Right lobe of liver (tissue), 6 donors: Measurements from ENCODE around the gene EMILIN3. TPM values are rescaled to one million over a fixed set of nuclear protein-coding genes. Genes with fewer than 3 reads are reported as not detected.

Source experiments
- ATAC-seq, 4 donors: fragments of 200-7000 bp; cut with Tn5 transposase; one replicate each; pipeline ENCODE4 v1.9.1; 2020; ENCODE audit warnings: mild to moderate bottlenecking in 4 of 4, moderate library complexity in 4 of 4
- DNase-seq, 3 donors: peaks; one replicate each; pipeline ENCODE4 v3.0.0-alpha.2; 2020
- H3K27ac ChIP-seq, 3 donors: fragments of 200-600 bp; one replicate each; pipeline ENCODE4 v1.8.0; 2022
- H3K27me3 ChIP-seq, 2 donors: fragments of 200-600 bp; one replicate each; pipeline ENCODE4 v1.8.0; 2022
- H3K36me3 ChIP-seq, 4 donors: fragments of 200-600 bp; sonication (generic) in 1 of 4; one replicate each; pipeline versions ENCODE4 v1.5.1 to v1.8.0; 2017 to 2022; ENCODE audit warnings: control low read depth in 1 of 4
- H3K4me1 ChIP-seq, 4 donors: fragments of 200-600 bp; sonication (generic) in 1 of 4; one replicate each; pipeline versions ENCODE4 v1.5.1 to v1.8.0; 2017 to 2022; ENCODE audit warnings: control low read depth in 1 of 4
- H3K4me3 ChIP-seq, 3 donors: fragments of 200-600 bp; one replicate each; pipeline ENCODE4 v1.8.0; 2022
- H3K9me3 ChIP-seq, 4 donors: fragments of 200-600 bp; sonication (generic) in 1 of 4; one replicate each; pipeline versions ENCODE4 v1.5.1 to v1.8.0; 2017 to 2022; ENCODE audit warnings: control low read depth in 1 of 4
- CTCF ChIP-seq, 4 donors: fragments of 200-600 bp in 3 of 4; fragments of 450-650 bp in 1 of 4; IDR thresholded peaks; one replicate each; pipeline versions ENCODE4 v1.5.1 to v1.8.0; 2016 to 2022; ENCODE audit warnings: antibody characterized with exemption in 4 of 4, mild to moderate bottlenecking in 2 of 4
- POLR2A ChIP-seq: fragments of 450-650 bp; IDR thresholded peaks from one replicate; pipeline ENCODE4 v1.6.1; 2017; ENCODE audit warnings: antibody characterized with exemption, mild to moderate bottlenecking
- WGBS: methylation state at CpG from one replicate; pipeline ENCODE4 v1.1.6; 2018; ENCODE audit warnings: low coverage, low lambda C conversion rate; ENCODE audit not compliant: insufficient coverage; ENCODE audit errors: missing lambda C conversion rate; 5-methylcytosine and 5-hydroxymethylcytosine counted together
- intact Hi-C, 2 donors: fragments of 100-400 bp; cut with DNase I; formaldehyde crosslinking; loops; one replicate each; pipeline versions ENCODE4 v1.11.2 to v1.14.1; 2022
- total RNA-seq, 6 experiments: library from RNA; depleted of rRNA in 2 of 6; stranded (reverse); fragments of >200 nt in 2 of 6; fragmentation: NEBNext Ultra II Directional in 3 of 6; extraction: Animal tissue kit (Norgen Biotek cat#: 25700) in 3 of 6; gene quantifications; one replicate each; pipeline versions ENCODE4 v1.1.0 to v1.2.4, GENCODE V29; 2016 to 2023
- donor health status: DM: no; HTN: yes; CAD: no.
- donor health status: DM: no; HTN: no; CAD: no.
- donor health status: DM: no; HTN: no; CAD: no.
- donor health status: DM: no; HTN: yes; CAD: no.
- donor health status: DM: no; HTN: yes; CAD: no.

The EMILIN3 gene
- total RNA-seq, 6 experiments from 2014 or later = 0.07 to 0.09 (median 0.07) TPM; not detected in 3

GRCh38 chr20:41330941-41331340 lies 35.7 kb downstream of the EMILIN3 start:
- no peaks in the 10 kb centered on the region for H3K36me3 ChIP-seq
- no peaks in the 10 kb centered on the region for H3K27me3 ChIP-seq
- H3K27ac ChIP-seq = no peak overlapping the region
- DNase-seq (no peak), ATAC-seq (no peak)
- no peaks in the 10 kb centered on the region for H3K4me1 ChIP-seq
- TF ChIP-seq POLR2A (no peak), CTCF (IDR thresholded peaks at IDR 0.05) (no peak)
- intact Hi-C loops = no loop called here
- H3K4me3 ChIP-seq = no peak overlapping the region
- 89% methylated on average over 1 of the region's 1 CpG for WGBS
- H3K9me3 ChIP-seq = no peaks in the 10 kb centered on the region

GRCh38 chr20:41330343-41330720 lies 36.3 kb downstream of the EMILIN3 start:
- H3K27ac ChIP-seq = no peak overlapping the region

GRCh38 chr20:41329435-41330342 lies 36.9 kb downstream of the EMILIN3 start:
- DNase-seq = peak in 2 of 3 donors; percentile 60 to 62
- H3K4me3 ChIP-seq = no peak overlapping the region

More at GRCh38 chr20:41330343-41330720, 36.3 kb downstream of the EMILIN3 start:
- ATAC-seq (no peak), DNase-seq (no peak)
- H3K36me3 ChIP-seq = no peaks in the 10 kb centered on the region
- H3K4me1 ChIP-seq = no peaks in the 10 kb centered on the region
- 100% methylated on average over 4 of the region's 5 CpGs for WGBS
- no peaks in the 10 kb centered on the region for H3K27me3 ChIP-seq
- intact Hi-C loops = no loop called here
- TF ChIP-seq CTCF (IDR thresholded peaks at IDR 0.05) (no peak), POLR2A (no peak)
- no peak overlapping the region for H3K4me3 ChIP-seq
- H3K9me3 ChIP-seq = no peaks in the 10 kb centered on the region

GRCh38 chr20:41327178-41327577 lies 39.4 kb downstream of the EMILIN3 start:
- DNase-seq (no peak), ATAC-seq (no peak)
- no peaks in the 10 kb centered on the region for H3K9me3 ChIP-seq
- TF ChIP-seq POLR2A = no peak
- TF ChIP-seq CTCF (IDR thresholded peaks at IDR 0.05) = no peak
- no peak overlapping the region for H3K27ac ChIP-seq
- no peak overlapping the region for H3K4me3 ChIP-seq
- intact Hi-C loops = no loop called here
- H3K27me3 ChIP-seq = no peaks in the 10 kb centered on the region
- 78% methylated on average over 5 of the region's 5 CpGs for WGBS
- H3K36me3 ChIP-seq = no peaks in the 10 kb centered on the region
- H3K4me1 ChIP-seq = no peaks in the 10 kb centered on the region

More at GRCh38 chr20:41329435-41330342, 36.9 kb downstream of the EMILIN3 start:
- peak; percentile 86 to 97 (median 94) for ATAC-seq
- no peak for TF ChIP-seq CTCF (IDR thresholded peaks at IDR 0.05)
- no peak for TF ChIP-seq POLR2A
- Histone ChIP-seq H3K9me3 (no peaks in the 10 kb centered on the region), H3K36me3 (no peaks in the 10 kb centered on the region), H3K27ac (peak overlapping the region; percentile 36 to 47 (median 39)), H3K4me1 (no peaks in the 10 kb centered on the region), H3K27me3 (no peaks in the 10 kb centered on the region)
- intact Hi-C loops = no loop called here
- 41% methylated on average over 11 of the region's 14 CpGs for WGBS
